RKO (cell line): ENCODE results near the gene CCDC81.
"Not testable (repeated sequence)": the region's sequence is repeated elsewhere in the genome, so short reads cannot be mapped to it uniquely, and the experiment has no call there.

Source experiments
- DNase-seq: peaks from one replicate; pipeline ENCODE4 v3.0.0-alpha.2; 2016; ENCODE audit warnings: low spot score

Gene CCDC81

GRCh38 chr11:86388198-86388597 is 13.5 kb downstream of the CCDC81 start:
- DNase-seq = no peak

GRCh38 chr11:86390487-86390886 is 15.8 kb downstream of the CCDC81 start:
- DNase-seq = no peak

GRCh38 chr11:86395061-86395551 is 20.4 kb downstream of the CCDC81 start:
- DNase-seq = no peak

GRCh38 chr11:86396396-86396795 is 21.7 kb downstream of the CCDC81 start:
- DNase-seq = no peak

- no peak for DNase-seq
Measured at GRCh38 chr11:86397351-86397750, 22.7 kb downstream of the CCDC81 start.

- DNase-seq = no peak
Measured at GRCh38 chr11:86398106-86398505, 23.4 kb downstream of the CCDC81 start.

- no peak for DNase-seq
Measured at GRCh38 chr11:86403458-86403857, 28.8 kb downstream of the CCDC81 start.

- DNase-seq = peak; percentile 16
Measured at GRCh38 chr11:86408845-86409244, 34.2 kb downstream of the CCDC81 start.

GRCh38 chr11:86414032-86414431 is 39.3 kb downstream of the CCDC81 start:
- no peak for DNase-seq

GRCh38 chr11:86415026-86415425 is 40.3 kb downstream of the CCDC81 start:
- no peak for DNase-seq

GRCh38 chr11:86416494-86416893 is 41.8 kb downstream of the CCDC81 start:
- DNase-seq = no peak

- not testable (repeated sequence) for DNase-seq
Measured at GRCh38 chr11:86416951-86417350, 42.3 kb downstream of the CCDC81 start.

- no peak for DNase-seq
Measured at GRCh38 chr11:86418106-86418505, 43.4 kb downstream of the CCDC81 start.

GRCh38 chr11:86418513-86418912 is 43.8 kb downstream of the CCDC81 start:
- no peak for DNase-seq

GRCh38 chr11:86418917-86419316 is 44.2 kb downstream of the CCDC81 start:
- DNase-seq = peak; percentile 35

GRCh38 chr11:86421946-86422345 is 47.3 kb downstream of the CCDC81 start:
- no peak for DNase-seq

- DNase-seq = no peak
Measured at GRCh38 chr11:86422371-86422770, 47.7 kb downstream of the CCDC81 start.

- DNase-seq = not testable (repeated sequence)
Measured at GRCh38 chr11:86423488-86423887, 48.8 kb downstream of the CCDC81 start.

- DNase-seq = no peak
Measured at GRCh38 chr11:86427441-86427840, 52.8 kb downstream of the CCDC81 start.

- DNase-seq = no peak
Measured at GRCh38 chr11:86431258-86431657, 56.6 kb downstream of the CCDC81 start.

GRCh38 chr11:86433361-86434095 is 58.8 kb downstream of the CCDC81 start:
- not testable (repeated sequence) for DNase-seq

- DNase-seq = no peak
Measured at GRCh38 chr11:86435711-86436110, 61.0 kb downstream of the CCDC81 start.

GRCh38 chr11:86438685-86439084 is 64.0 kb downstream of the CCDC81 start:
- DNase-seq = peak; percentile 37

- DNase-seq = no peak
Measured at GRCh38 chr11:86440305-86440716, 65.6 kb downstream of the CCDC81 start.
